HT1080 (cell line): ENCODE results near the gene MAPK8IP2. TPM values are rescaled to one million over a fixed set of nuclear protein-coding genes. Genes with fewer than 3 reads are reported as not detected.

Experiments
- DNase-seq: peaks from one replicate; pipeline ENCODE4 v3.0.0-alpha.2; 2015; ENCODE audit warnings: low read depth
- total RNA-seq: library from RNA; depleted of rRNA; stranded (reverse); fragments of >200 nt; shearing (Covaris generic); gene quantifications from 2 replicates; pipeline ENCODE4 v1.2.3, GENCODE V29; 2014

Gene MAPK8IP2
- total RNA-seq, 1 experiment from 2014 or later = 0.47 TPM

- no peak for DNase-seq
Measured at GRCh38 chr22:50575426-50575941, 25.1 kb upstream of the MAPK8IP2 start.

DNA sequence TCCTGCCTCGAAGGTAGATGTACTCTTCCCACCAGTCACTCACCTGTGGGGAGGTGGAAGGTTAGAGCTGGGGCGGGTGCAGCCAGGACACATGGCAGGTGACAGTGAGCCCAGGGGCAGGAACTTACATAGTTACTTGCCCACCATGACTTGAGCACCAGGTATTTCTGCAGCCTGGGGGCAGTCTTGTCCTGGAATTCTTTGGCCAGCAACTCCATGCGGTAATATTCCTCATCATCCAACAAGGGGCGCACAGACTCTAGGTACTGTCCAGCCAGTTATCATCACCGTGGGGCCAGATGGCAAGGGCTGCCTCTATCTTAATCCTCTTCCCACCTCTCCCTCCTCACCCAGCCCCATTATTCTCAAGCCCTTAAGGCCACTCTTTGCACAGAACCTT, 24.5 kb upstream of the MAPK8IP2 start:
- DNase-seq = peak; percentile 66

GRCh38 chr22:50576806-50577696, 23.5 kb upstream of the MAPK8IP2 start:
- DNase-seq = peak; percentile 41

- no peak for DNase-seq
Measured at GRCh38 chr22:50577697-50577986, 23.0 kb upstream of the MAPK8IP2 start.

DNA sequence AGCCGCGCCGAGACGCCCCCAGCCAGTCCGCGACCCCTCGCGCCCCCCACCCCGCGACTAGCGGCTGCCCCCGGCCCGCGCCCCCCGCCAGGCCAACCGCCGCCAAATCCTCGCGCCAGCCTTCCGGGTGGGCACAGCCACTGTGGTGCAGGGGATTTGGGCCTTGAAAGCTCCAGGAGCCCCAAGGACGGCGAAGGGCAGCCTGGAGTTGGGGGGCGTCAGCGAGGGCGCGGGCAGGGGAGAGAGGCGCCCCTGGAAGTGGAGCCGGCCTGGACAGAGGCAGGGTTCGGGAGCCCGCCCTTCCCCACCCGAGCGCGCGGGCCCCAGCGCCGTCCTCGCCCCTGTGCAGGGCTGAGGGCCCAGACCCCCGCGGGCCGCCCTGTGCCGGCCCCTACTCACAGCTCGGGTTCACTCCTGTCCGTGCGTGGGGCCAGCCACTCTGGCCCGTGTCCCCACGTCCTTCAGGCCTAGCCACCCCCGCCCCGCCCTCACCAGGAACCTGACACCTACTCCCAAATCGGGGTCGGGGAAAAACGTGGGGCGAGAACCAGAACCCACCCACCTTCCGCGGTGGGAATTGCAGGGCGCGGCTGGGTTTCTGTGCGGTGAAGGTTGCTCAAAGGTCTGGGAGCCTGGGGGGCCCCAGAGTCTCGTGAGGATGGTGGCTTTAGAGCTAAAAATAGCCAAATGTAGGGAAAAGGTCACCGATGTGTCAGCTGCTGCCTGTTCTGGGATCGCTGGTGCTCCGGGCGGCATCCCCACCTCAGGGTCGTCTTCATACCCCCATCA, 22.4 kb upstream of the MAPK8IP2 start, which contains the start of gene CPT1B:
TSS of gene CPT1B (minus strand) at position 441 of the 789 bp plus-strand sequence. CDS start 512 bp downstream, outside the sequence.
- no peak for DNase-seq

DNA sequence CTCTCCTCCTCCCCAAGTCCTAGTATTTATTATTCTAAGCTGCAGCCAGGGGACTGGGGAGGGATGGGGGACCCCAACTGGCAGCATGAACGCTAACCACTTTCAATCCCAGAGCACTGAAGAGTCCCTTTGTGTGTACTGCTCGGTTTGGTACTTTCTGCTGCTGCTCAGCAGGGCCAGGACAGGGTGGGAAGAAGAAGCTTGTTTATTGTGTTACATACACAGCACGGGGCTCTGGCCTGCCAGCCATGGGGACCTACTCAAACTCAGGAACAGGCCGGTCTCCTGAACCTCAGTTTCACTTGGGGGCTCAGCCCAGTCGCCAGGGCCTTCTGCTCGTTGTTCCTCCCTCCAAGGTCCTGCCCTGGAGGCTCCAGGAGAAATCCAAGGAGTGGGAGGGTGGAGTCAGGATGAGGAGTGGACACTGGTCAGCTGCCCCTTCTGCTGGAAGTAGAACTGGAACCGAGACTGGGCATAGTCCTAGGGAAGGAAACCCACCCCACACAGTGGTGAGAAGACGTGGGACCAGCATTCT, 21.8 kb upstream of the MAPK8IP2 start:
- DNase-seq = no peak

DNA sequence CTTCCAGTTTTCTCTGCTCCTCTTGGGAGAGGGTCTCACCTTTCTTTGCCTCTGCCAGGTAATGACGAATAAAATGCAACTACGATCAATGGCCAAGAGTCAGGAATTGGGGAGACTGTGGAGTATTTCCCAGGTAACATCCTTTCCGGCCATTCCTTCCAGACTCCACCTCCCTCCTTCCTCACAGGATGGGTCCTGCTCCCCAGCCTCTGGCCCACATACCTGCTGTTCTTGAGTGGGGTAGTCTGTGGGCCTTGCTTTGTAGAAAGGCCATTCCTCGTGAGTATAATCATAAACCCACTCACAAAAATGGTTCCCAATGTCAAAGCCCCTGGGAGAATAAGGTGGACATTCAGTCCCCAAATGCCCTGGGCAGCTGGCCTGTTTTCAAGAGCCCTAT, 20.8 kb upstream of the MAPK8IP2 start:
- DNase-seq = no peak

- DNase-seq = no peak
Measured at GRCh38 chr22:50581031-50581949, 19.3 kb upstream of the MAPK8IP2 start.

- DNase-seq = no peak
Measured at GRCh38 chr22:50581950-50582492, 18.6 kb upstream of the MAPK8IP2 start.

GRCh38 chr22:50582493-50583293, 17.9 kb upstream of the MAPK8IP2 start, which contains the start of gene CHKB:
Gene CHKB, minus strand, starts transcription at chr22:50582849. Its CDS starts 68 bp downstream, at chr22:50582781.
- DNase-seq = peak; percentile 96

DNA sequence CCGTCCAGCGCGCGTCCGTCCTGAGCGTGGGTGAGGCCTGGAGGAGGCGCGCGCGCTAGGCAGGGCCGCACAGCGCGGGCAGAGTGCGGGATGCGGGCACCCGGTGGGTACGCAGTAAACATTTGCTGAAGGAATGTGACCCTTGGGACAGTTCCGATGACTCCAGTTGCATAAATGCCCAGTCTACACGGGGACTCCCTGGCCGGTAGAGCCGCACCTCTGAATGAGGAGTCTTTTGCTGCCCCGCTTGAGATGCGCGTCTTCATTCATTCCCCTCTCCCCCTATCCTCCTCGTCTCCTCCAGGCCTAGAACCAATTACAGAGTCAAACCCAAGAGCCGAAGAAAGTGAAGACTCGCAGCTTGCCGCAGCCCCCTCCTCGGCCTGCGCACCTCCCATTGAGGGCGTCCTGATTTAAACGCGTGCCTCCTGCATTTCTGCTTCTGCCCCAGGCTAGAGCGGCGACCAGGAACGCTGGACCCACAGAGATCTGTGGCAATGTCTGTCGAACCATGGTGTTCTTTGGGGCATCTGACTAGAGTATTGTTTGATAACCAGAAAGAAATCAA, 17.2 kb upstream of the MAPK8IP2 start:
- DNase-seq = no peak

DNA sequence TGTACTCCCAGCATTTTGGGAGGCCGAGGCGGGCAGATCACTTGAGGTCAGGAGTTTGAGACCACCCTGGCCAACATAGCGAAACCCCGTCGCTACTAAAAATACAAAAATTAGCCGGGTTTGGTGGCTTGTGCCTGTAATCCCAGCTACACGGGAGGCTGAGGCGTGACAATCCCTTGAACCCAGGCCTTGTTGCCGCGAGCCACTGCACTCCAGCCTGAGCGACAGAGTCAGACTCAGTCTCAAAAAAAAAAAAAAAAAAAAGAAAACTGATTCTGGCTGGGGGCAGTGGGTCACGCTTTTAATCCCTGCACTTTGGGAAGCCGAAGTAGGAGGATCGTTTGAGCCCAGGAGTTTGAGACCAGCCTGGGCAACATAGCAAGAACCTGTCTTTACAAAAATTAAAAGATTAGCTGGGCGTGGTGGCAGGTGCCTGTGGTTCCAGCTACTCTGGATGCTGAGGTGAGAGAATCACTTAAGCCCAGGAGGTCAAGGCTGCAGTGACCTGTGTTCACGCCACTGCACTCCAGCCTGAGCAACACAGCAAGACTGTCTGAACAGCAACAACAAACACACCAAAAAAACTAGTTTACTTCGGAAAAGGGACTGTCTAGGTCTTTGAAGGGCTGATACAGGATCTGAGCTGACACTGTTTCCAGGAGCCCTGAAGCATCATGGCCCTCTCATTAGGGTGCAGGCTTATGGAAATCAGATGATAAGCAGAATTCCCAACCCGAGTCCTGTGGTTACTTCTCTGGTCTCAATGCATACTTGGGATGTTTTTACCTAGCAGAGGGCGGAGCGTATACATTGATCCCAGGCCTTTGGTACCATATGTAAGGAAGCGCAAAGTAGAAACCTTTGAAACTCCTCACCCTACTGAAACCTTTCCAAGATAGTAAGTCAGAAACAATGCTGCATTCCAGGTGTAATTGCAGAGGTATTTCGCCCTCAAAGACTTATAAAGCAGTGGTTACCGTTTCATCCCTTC, 16.2 kb upstream of the MAPK8IP2 start:
- DNase-seq = no peak

GRCh38 chr22:50585238-50585637, 15.4 kb upstream of the MAPK8IP2 start:
- no peak for DNase-seq

DNA sequence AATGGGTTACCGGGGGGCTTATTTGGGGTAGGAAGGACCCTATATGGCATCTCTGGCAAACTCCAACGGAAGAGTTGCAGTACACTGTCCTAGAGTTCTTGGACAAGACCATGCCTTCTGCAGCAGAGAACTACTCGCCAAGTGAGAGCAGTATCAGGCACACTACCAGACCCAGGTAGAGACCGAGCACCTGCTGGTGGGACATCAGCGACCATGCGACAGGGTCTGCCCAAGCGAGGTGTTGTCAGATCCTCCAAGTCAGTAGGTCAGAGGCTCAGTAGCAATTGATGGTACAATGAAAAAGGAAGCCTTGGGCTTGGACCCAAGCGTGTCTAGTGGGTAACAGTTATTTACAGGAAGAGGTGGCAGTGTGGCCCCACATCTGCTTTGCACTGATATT, 14.8 kb upstream of the MAPK8IP2 start:
- DNase-seq = no peak

DNA sequence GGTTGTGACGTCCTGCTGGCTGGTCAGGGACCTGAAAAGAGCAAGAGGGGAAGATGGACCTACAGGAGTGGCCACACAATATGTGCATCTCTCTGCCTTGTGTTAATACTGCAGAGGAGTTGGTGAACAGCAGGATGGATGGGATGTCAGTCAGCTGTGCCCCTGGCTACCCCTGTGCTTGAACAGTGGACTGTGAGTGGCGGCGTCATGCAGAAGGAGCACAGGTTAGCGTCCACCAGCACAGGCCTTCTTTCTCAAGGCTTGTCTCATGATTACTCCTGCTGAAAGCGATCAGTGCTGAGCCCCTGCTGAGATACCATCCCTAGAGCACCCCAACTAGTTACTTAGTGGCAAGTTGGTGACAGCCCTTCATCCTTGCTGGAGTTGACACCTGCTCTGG, 14.2 kb upstream of the MAPK8IP2 start:
- no peak for DNase-seq

DNA sequence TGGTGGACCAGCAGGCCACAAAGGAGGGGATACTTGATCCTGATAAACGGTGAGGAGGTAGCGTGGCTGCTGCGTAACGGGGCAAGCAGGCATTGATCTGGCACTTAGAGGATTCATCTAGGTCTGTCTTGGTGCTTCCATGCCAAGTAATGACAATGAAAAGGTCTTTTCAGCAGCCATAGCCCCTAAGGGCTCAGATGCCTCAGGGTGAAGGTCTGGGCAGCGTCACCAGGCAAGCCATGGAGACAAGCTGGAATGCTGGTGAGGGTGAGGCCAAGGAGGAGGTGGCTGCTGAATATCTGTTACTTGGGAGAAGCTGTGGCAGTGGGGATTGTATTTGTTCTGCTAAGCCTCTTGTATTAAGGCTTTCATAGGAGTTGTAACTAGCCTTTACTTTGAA, 13.2 kb upstream of the MAPK8IP2 start:
- DNase-seq = no peak

GRCh38 chr22:50595189-50595588, 5.4 kb upstream of the MAPK8IP2 start:
- no peak for DNase-seq

DNA sequence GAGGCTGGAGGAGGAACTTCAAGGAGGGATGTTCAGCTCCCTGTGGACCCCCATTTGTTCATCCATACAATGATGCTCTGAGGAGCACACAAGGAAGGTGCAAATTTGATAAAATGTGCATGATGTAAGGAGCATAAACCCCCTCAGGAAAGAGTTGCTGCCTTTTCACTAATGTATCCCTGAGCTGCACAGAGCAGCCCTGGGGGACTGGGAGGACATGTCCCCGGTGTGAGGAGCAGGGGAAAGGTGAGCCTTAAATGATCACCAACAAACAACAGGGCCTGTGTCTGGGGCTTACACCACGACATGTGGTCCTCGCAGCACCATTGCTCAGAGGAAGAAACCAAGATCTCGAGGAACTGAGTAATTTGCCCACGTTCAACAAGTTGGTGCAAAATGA, 3.5 kb upstream of the MAPK8IP2 start:
- DNase-seq = no peak
